ENCODE results near the gene CXXC5. TPM values are rescaled to one million over a fixed set of nuclear protein-coding genes. Genes with fewer than 3 reads are reported as not detected.

CXXC5 gene
- total RNA-seq, 1 donor from 2014 or later: 88.2 TPM

DNA sequence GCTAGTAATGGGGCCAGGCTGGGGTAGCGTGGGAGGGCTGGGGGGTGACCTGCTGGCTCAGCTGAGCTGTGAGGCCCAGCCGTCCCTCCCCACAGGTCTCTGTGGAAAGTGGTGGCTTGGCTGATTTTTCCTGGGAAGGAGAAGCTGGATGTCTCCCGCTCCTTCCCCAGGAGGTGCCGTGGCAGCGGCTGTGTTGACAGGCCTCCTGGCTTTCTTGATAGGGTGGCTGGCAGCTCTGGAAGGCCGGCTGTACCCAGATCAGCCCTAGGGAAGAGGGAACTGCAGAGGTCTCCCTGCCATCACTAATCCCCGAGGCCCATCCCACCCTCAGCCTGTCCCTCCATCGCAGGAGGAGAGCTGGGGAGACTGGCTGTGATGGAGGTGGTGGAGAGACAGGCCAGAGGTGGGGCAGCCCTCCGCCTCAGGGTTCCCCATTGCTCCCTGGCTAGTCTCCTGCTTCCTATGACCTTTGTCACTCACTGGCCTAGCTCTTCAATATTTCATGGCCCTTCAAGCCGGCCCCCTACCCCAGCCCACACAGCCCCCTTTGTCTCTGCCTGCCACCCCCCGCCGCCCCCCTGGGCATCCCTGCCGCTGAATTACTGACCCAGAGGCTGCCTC lies 6.8 kb downstream of the CXXC5 start:
- Mint-ChIP-seq H3K4me3 (ENCODE audit: low read depth) (peak overlapping the region; percentile 9), H3K36me3 (ENCODE audit: insufficient read depth) (no peaks in the 10 kb centered on the region), H3K4me1 (ENCODE audit: low read depth) (peaks cover 68% of the 10 kb centered on the region), H3K9me3 (ENCODE audit: low read depth) (no peaks in the 10 kb centered on the region), H3K27ac (peak overlapping the region; percentile 90), H3K27me3 (no peaks in the 10 kb centered on the region)
- TF ChIP-seq, protein P1, sequence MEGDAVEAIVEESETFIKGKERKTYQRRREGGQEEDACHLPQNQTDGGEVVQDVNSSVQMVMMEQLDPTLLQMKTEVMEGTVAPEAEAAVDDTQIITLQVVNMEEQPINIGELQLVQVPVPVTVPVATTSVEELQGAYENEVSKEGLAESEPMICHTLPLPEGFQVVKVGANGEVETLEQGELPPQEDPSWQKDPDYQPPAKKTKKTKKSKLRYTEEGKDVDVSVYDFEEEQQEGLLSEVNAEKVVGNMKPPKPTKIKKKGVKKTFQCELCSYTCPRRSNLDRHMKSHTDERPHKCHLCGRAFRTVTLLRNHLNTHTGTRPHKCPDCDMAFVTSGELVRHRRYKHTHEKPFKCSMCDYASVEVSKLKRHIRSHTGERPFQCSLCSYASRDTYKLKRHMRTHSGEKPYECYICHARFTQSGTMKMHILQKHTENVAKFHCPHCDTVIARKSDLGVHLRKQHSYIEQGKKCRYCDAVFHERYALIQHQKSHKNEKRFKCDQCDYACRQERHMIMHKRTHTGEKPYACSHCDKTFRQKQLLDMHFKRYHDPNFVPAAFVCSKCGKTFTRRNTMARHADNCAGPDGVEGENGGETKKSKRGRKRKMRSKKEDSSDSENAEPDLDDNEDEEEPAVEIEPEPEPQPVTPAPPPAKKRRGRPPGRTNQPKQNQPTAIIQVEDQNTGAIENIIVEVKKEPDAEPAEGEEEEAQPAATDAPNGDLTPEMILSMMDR (IDR thresholded peaks at IDR 0.05; ENCODE audit: unreplicated experiment): no peak
- no peak for DNase-seq (ENCODE audit: low spot score, unreplicated experiment)

DNA sequence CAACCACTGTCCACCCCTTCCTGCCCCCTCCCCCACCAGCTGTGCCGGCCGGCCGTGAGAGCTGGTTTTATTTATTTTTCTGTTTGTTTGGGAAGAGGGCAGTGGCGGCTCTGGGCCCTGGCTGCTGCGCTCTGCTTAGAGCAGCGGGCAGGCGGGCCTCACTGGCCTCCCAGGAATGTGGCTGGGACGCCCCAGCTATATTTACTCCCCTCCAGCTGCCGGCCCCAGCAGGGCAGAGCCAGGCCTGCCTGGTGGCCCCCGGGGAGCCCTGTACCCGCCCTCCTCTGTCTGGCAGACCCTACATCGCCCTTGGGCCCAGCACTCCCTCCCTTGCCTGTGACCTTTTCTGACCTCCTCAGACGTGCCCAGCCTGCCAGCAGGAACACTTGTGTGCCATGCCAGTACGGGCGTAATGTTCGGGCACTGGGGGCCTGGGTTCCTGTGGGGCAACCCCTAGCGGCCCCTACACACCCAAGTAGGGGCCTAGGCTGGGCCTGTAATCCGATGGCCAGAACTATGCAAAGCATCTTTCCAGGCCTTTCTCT lies 7.7 kb downstream of the CXXC5 start:
- Mint-ChIP-seq H3K27me3 (no peaks in the 10 kb centered on the region), H3K4me1 (ENCODE audit: low read depth) (peaks cover 71% of the 10 kb centered on the region), H3K4me3 (ENCODE audit: low read depth) (peak overlapping the region; percentile 44), H3K27ac (peak overlapping the region; percentile 93), H3K9me3 (ENCODE audit: low read depth) (no peaks in the 10 kb centered on the region), H3K36me3 (ENCODE audit: insufficient read depth) (no peaks in the 10 kb centered on the region)
- TF ChIP-seq, protein P1 (IDR thresholded peaks at IDR 0.05; ENCODE audit: unreplicated experiment): no peak
- no peak for DNase-seq (ENCODE audit: low spot score, unreplicated experiment)

DNA sequence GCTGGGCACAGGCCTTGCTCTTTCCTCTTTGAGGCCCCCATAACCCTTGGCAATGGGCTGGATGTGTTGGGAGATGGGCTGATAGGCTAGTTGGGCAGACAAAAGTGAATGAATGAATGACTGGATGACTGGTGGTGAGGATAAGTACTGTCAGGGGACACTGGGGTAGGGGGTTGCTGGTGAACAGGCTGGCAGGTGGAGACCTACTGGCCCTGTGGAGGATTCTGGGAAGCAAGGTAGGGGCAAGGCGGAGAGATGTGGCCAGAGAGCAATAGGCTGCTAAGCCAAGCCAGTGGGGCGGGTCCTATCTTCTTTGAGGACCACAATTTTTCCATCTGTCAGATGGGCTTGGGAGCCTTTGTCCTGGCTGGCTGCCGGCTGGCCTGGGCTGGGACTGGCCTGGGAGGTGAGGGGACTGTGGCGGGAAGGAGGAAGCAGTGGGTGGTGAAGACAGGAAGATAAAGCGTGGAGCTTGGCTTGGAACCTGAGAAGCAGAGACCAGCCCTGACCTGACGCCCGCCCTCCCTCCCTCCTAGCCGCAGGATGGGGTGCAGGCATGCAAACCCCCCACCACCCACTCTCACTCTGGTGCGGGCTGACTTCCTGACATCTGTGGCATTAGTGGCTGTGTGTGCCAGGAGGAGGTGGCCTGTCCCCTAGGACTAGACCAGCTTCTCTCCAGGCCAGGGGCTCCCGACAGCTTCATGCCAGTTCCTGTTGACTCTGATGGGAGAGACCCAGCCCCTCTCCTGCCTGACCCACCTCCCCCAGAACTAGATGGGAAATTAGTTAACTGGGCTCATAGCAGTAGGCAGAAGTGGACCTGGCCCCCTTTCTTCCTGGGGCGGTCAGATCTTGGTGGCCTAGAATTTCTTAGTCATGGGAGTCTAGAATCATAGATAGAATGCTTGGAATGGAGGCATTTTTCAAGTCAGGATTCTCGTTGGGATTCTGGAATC lies 9.5 kb downstream of the CXXC5 start:
- Mint-ChIP-seq H3K4me3 (ENCODE audit: low read depth) (no peak overlapping the region), H3K27me3 (no peaks in the 10 kb centered on the region), H3K4me1 (ENCODE audit: low read depth) (peaks cover 64% of the 10 kb centered on the region), H3K9me3 (ENCODE audit: low read depth) (no peaks in the 10 kb centered on the region), H3K27ac (peak overlapping the region; percentile 89), H3K36me3 (ENCODE audit: insufficient read depth) (no peaks in the 10 kb centered on the region)
- TF ChIP-seq, protein P1 (IDR thresholded peaks at IDR 0.05; ENCODE audit: unreplicated experiment): no peak
- DNase-seq (ENCODE audit: low spot score, unreplicated experiment): no peak

DNA sequence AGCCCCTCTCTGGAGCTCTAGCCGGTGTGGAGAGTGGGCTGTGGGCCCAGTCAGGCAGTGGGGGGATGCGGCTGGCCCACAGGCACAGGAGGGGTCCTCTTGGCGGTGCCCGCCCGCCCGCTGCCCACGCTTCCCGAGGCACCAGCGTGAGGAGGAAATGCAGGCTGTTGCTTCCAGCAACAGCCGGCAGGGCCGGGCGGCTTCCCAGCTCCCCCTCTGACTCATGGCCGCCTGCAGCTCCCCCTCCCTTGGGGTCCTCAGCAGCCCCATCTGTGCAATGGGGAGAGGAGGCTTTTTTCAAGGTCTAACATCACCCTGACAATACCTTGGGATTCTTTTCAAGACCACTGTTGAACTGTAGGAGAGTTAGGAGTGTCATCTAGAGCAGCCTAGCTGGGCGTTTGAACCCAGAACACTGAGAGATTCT lies 10.4 kb downstream of the CXXC5 start:
- no peak for DNase-seq (ENCODE audit: low spot score, unreplicated experiment)
- Mint-ChIP-seq H3K4me3 (ENCODE audit: low read depth) (no peak overlapping the region), H3K4me1 (ENCODE audit: low read depth) (peaks cover 62% of the 10 kb centered on the region), H3K27me3 (no peaks in the 10 kb centered on the region), H3K9me3 (ENCODE audit: low read depth) (no peaks in the 10 kb centered on the region), H3K27ac (peak overlapping the region; percentile 69), H3K36me3 (ENCODE audit: insufficient read depth) (no peaks in the 10 kb centered on the region)
- TF ChIP-seq, protein P1 (IDR thresholded peaks at IDR 0.05; ENCODE audit: unreplicated experiment): no peak

DNA sequence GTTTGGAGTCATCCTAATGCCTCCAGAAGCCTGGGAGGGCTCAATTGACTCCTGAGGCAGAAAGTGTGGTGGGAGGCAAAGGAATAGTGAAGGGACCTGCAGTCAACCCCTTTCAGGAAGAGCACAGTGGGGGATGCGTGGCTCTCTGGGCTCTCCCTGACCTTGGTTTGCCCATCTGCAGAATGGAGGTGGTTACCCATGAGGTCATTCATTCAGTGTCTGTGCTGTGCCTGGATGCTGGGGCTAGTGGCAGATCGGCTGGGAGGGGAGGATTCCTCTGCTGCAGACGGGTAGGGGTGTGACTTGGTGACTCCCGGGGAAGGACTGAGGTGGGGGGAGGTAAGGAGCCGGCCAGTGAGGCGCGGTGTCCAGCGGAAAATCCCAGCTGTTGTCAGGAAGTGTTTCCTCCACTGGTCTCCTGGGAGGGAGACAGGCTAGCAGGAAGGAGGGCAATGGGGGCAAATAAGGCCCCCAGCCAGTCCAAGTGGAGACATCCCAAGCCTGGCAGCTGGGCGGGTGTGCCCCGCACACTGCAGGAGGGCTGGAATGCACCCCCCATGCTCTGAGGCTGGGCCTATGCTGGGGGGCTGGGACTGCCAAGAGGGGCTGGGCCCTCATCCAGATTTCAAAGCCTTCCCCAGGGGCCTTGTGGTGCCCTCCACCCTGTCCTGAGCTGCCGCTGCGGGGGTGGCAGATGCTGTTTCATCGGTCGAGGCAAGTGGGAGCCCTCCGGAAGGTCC lies 10.9 kb downstream of the CXXC5 start:
- Mint-ChIP-seq H3K27me3 (no peaks in the 10 kb centered on the region), H3K27ac (peak overlapping the region; percentile 69), H3K4me3 (ENCODE audit: low read depth) (no peak overlapping the region), H3K4me1 (ENCODE audit: low read depth) (peaks cover 56% of the 10 kb centered on the region), H3K36me3 (ENCODE audit: insufficient read depth) (no peaks in the 10 kb centered on the region), H3K9me3 (ENCODE audit: low read depth) (no peaks in the 10 kb centered on the region)
- TF ChIP-seq, protein P1 (IDR thresholded peaks at IDR 0.05; ENCODE audit: unreplicated experiment): no peak
- no peak for DNase-seq (ENCODE audit: low spot score, unreplicated experiment)
